H1 (cell line): Measurements from ENCODE around the gene NLK. TPM values are rescaled to one million over a fixed set of nuclear protein-coding genes. Genes with fewer than 3 reads are reported as not detected.

ENCODE experiments used
- HDAC2 ChIP-seq, 2 experiments: fragments of 300-600 bp in 1 of 2; sonication (generic) in 1 of 2; IDR thresholded peaks; 2 replicates each; pipeline ENCODE4 v1.6.1; 2011 to 2012; ENCODE audit warnings: low read depth in 2 of 2, low read length in 2 of 2, mild to moderate bottlenecking in 2 of 2, moderate library complexity in 2 of 2, borderline replicate concordance in 1 of 2, inconsistent platforms in 1 of 2
- polyA plus RNA-seq, 7 experiments: library from polyadenylated mRNA; depleted of rRNA in 3 of 7; stranded (reverse) in 5 of 7; unstranded in 2 of 7; fragments of >200 nt in 5 of 7; fragments of 200-250 nt in 2 of 7; gene quantifications; 1 replicate in 5 of 7; 2 replicates in 1 of 7; 4 replicates in 1 of 7; pipeline versions ENCODE4 v1.2.1 to v1.2.3, GENCODE V29; 2011 to 2013; ENCODE audit warnings: missing spikeins in 2 of 7, mixed read lengths in 2 of 7
- total RNA-seq: library from RNA; stranded (reverse); fragmentation: NEBNext Ultra II Directional; extraction: Animal tissue kit (Norgen Biotek cat#: 25700); gene quantifications from 2 replicates; pipeline ENCODE4 v1.2.1, GENCODE V29; 2021
- TF ChIP-seq, protein P1 (sequence below): IDR thresholded peaks from 2 replicates; pipeline ENCODE4 v1.6.1; 2012; ENCODE audit warnings: low read length, inconsistent platforms
- TF ChIP-seq, protein P2 (sequence below): IDR thresholded peaks from 2 replicates; pipeline ENCODE4 v1.6.1; 2011; ENCODE audit warnings: low read depth, mild to moderate bottlenecking, low read length; ENCODE audit not compliant: insufficient read depth

The NLK gene
- total and polyA plus RNA-seq, 2 of the 8 experiments (the other 6 are each of a cell fraction or from before 2014, with no cell fraction given) = 30.8 to 49.9 TPM

- TF ChIP-seq, protein P1, sequence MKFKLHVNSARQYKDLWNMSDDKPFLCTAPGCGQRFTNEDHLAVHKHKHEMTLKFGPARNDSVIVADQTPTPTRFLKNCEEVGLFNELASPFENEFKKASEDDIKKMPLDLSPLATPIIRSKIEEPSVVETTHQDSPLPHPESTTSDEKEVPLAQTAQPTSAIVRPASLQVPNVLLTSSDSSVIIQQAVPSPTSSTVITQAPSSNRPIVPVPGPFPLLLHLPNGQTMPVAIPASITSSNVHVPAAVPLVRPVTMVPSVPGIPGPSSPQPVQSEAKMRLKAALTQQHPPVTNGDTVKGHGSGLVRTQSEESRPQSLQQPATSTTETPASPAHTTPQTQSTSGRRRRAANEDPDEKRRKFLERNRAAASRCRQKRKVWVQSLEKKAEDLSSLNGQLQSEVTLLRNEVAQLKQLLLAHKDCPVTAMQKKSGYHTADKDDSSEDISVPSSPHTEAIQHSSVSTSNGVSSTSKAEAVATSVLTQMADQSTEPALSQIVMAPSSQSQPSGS = no peak
- TF ChIP-seq, protein P2, sequence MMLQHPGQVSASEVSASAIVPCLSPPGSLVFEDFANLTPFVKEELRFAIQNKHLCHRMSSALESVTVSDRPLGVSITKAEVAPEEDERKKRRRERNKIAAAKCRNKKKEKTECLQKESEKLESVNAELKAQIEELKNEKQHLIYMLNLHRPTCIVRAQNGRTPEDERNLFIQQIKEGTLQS = no peak
- TF ChIP-seq HDAC2 (IDR thresholded peaks at IDR 0.05; ENCODE audit: borderline replicate concordance in 1 of 2, low read depth in 2 of 2, low read length in 2 of 2) = no peak
- TF ChIP-seq, all 59 proteins: peak for 0
Measured at GRCh38 chr17:28001149-28001548, 41.3 kb upstream of the NLK start (continued).
